Measurements from ENCODE around the gene PELI3. TPM values are rescaled to one million over a fixed set of nuclear protein-coding genes. Genes with fewer than 3 reads are reported as not detected.

Gene PELI3
- total and polyA plus RNA-seq, 10 of the 15 experiments (the other 5 are each of a cell fraction or from before 2014, with no cell fraction given) = 0.14 to 1.5 (median 0.66) TPM

DNA sequence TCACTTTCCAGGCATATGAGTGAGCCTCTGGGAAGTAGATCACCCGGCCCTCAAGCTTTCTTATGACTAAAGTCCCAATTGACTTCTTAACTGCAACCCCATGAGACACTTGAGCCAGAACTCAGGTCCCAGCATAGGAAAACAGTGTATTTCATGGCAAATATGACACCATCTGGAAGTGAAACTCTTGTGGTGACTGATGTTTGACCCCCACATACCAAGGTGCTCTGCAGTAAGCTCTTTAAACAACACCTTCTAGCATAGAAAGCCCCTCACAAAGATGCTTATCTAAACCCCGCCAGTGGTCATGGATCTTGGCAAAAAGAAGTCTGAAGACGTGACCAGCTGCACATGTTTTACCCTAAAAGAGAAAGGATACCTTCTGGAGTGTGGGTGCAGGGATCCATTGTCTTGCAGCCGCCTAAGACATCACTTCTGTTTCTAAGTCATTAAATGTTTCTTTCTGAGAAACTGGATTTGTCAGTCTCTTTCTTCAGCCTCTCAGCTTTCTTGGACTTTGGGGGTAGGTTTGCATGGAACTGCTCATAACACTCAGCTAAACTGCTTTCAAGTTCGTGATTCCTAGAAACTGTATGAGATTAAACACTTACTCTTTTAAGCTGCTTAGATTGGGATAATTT, 7.4 kb upstream of the PELI3 start (continued):
- no peak for TF ChIP-seq CEBPB (IDR thresholded peaks at IDR 0.05; ENCODE audit: borderline replicate concordance in 1 of 2, low read depth in 2 of 2, low read length in 2 of 2)
- no peak for TF ChIP-seq CBX3 (IDR thresholded peaks at IDR 0.05; ENCODE audit: borderline replicate concordance, low read depth)
- no peak for TF ChIP-seq NFXL1 (IDR thresholded peaks at IDR 0.05; ENCODE audit: borderline replicate concordance)
- no peak for TF ChIP-seq ZNF384 (IDR thresholded peaks at IDR 0.05; ENCODE audit: borderline replicate concordance, low read depth, low read length)
- no peak for TF ChIP-seq BCL11A (IDR thresholded peaks at IDR 0.05; ENCODE audit: low read depth, low read length)
- TF ChIP-seq TBL1XR1 (IDR thresholded peaks at IDR 0.05; ENCODE audit: low read depth, low read length) = no peak
- no peak for TF ChIP-seq POLR2AphosphoS2 (IDR thresholded peaks at IDR 0.05; ENCODE audit: low read depth, low read length)
- no peak for TF ChIP-seq TCF3 (IDR thresholded peaks at IDR 0.05; ENCODE audit: borderline replicate concordance, insufficient read depth, low read depth, low read length)
- no peak for TF ChIP-seq IRF4 (IDR thresholded peaks at IDR 0.05; ENCODE audit: low read depth, low read length)
- no peak for TF ChIP-seq MYC (IDR thresholded peaks at IDR 0.05; ENCODE audit: insufficient read depth, insufficient read length, insufficient replicate concordance, low read length, severe bottlenecking)
- TF ChIP-seq, protein P1, sequence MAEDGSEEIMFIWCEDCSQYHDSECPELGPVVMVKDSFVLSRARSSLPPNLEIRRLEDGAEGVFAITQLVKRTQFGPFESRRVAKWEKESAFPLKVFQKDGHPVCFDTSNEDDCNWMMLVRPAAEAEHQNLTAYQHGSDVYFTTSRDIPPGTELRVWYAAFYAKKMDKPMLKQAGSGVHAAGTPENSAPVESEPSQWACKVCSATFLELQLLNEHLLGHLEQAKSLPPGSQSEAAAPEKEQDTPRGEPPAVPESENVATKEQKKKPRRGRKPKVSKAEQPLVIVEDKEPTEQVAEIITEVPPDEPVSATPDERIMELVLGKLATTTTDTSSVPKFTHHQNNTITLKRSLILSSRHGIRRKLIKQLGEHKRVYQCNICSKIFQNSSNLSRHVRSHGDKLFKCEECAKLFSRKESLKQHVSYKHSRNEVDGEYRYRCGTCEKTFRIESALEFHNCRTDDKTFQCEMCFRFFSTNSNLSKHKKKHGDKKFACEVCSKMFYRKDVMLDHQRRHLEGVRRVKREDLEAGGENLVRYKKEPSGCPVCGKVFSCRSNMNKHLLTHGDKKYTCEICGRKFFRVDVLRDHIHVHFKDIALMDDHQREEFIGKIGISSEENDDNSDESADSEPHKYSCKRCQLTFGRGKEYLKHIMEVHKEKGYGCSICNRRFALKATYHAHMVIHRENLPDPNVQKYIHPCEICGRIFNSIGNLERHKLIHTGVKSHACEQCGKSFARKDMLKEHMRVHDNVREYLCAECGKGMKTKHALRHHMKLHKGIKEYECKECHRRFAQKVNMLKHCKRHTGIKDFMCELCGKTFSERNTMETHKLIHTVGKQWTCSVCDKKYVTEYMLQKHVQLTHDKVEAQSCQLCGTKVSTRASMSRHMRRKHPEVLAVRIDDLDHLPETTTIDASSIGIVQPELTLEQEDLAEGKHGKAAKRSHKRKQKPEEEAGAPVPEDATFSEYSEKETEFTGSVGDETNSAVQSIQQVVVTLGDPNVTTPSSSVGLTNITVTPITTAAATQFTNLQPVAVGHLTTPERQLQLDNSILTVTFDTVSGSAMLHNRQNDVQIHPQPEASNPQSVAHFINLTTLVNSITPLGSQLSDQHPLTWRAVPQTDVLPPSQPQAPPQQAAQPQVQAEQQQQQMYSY (CRISPR knock-in tag; IDR thresholded peaks at IDR 0.05) = no peak
- no peak for TF ChIP-seq GABPA (IDR thresholded peaks at IDR 0.05; ENCODE audit: low read depth)
- TF ChIP-seq, protein P2, sequence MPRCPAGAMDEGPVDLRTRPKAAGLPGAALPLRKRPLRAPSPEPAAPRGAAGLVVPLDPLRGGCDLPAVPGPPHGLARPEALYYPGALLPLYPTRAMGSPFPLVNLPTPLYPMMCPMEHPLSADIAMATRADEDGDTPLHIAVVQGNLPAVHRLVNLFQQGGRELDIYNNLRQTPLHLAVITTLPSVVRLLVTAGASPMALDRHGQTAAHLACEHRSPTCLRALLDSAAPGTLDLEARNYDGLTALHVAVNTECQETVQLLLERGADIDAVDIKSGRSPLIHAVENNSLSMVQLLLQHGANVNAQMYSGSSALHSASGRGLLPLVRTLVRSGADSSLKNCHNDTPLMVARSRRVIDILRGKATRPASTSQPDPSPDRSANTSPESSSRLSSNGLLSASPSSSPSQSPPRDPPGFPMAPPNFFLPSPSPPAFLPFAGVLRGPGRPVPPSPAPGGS (IDR thresholded peaks at IDR 0.05; ENCODE audit: borderline replicate concordance, insufficient read depth, low read depth, low read length, poor library complexity, severe bottlenecking) = no peak
- TF ChIP-seq NBN (IDR thresholded peaks at IDR 0.05) = peak; percentile 52; the same call in 1 of the 2 replicates
- peak; percentile 9; the same call in 1 of the 2 replicates for TF ChIP-seq TCF12 (IDR thresholded peaks at IDR 0.05; ENCODE audit: low read depth, low read length)
- no peak for TF ChIP-seq ZNF622 (IDR thresholded peaks at IDR 0.05)
- TF ChIP-seq ZZZ3 (IDR thresholded peaks at IDR 0.05; ENCODE audit: control insufficient read depth, insufficient read length, low read depth) = no peak
- no peak for TF ChIP-seq ESRRA (IDR thresholded peaks at IDR 0.05; ENCODE audit: low read length)
- TF ChIP-seq BMI1 (IDR thresholded peaks at IDR 0.05; ENCODE audit: borderline replicate concordance) = no peak
- TF ChIP-seq, protein P3, sequence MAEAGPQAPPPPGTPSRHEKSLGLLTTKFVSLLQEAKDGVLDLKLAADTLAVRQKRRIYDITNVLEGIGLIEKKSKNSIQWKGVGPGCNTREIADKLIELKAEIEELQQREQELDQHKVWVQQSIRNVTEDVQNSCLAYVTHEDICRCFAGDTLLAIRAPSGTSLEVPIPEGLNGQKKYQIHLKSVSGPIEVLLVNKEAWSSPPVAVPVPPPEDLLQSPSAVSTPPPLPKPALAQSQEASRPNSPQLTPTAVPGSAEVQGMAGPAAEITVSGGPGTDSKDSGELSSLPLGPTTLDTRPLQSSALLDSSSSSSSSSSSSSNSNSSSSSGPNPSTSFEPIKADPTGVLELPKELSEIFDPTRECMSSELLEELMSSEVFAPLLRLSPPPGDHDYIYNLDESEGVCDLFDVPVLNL (IDR thresholded peaks at IDR 0.05; ENCODE audit: low read depth, low read length) = no peak

Data from GM12878 (cell line).